ENCODE data around the gene UBD.

The UBD gene

GRCh38 chr6:29531668-29532067 lies 27.9 kb downstream of the UBD start:
- TF ChIP-seq, protein P1, sequence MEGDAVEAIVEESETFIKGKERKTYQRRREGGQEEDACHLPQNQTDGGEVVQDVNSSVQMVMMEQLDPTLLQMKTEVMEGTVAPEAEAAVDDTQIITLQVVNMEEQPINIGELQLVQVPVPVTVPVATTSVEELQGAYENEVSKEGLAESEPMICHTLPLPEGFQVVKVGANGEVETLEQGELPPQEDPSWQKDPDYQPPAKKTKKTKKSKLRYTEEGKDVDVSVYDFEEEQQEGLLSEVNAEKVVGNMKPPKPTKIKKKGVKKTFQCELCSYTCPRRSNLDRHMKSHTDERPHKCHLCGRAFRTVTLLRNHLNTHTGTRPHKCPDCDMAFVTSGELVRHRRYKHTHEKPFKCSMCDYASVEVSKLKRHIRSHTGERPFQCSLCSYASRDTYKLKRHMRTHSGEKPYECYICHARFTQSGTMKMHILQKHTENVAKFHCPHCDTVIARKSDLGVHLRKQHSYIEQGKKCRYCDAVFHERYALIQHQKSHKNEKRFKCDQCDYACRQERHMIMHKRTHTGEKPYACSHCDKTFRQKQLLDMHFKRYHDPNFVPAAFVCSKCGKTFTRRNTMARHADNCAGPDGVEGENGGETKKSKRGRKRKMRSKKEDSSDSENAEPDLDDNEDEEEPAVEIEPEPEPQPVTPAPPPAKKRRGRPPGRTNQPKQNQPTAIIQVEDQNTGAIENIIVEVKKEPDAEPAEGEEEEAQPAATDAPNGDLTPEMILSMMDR (conservative IDR thresholded peaks at IDR 0.05; ENCODE audit: low read depth), result no peak
- ChIA-PET POLR2A (ENCODE audit: low non-redundant PET) (no interaction called here), CTCF (no interaction called here)
- no peak overlapping the region for H3K27ac ChIP-seq
- peak; percentile 13 for DNase-seq (ENCODE audit: low spot score)

DNA sequence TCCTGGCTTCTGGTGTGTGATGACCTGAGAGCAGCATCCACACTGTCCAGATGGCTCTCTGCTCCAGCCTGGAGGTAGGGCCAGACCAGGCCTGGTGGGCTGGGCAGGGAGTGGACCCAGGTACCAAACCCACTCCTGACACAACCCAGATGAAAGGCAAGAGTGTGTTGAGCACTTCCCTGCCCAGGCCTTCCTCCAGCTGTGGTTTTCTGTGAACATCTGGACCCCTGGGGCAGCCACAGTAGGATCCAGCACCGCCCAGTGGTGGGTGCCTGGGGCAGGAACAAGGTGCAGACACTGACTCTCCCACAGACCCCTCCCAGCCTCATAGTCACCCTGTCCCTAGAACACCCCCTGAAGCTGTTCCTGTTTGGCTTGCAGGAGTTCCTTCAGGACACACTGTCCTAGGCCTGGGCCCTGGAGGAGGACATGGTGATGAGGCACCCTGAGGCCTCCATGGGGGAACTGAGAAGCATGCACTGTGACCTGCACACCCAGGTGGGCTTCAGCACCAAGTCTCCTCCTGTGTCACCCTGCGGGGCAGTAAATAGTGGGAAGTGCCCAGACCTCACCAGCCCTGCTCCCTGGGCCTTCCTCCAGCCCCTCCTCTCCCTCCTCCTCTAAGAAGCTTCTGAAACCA lies 28.7 kb downstream of the UBD start:
- ChIA-PET CTCF (no interaction called here), POLR2A (ENCODE audit: low non-redundant PET) (no interaction called here)
- TF ChIP-seq, protein P1 (conservative IDR thresholded peaks at IDR 0.05; ENCODE audit: low read depth), result no peak
- no peak for DNase-seq (ENCODE audit: low spot score)
- H3K27ac ChIP-seq, result no peak overlapping the region

- ChIA-PET POLR2A (ENCODE audit: low non-redundant PET) (no interaction called here), CTCF (no interaction called here)
- TF ChIP-seq, protein P1 (conservative IDR thresholded peaks at IDR 0.05; ENCODE audit: low read depth), result no peak
- no peak for DNase-seq (ENCODE audit: low spot score)
- H3K27ac ChIP-seq, result no peak overlapping the region
Measured at GRCh38 chr6:29529956-29530355, 29.6 kb downstream of the UBD start.

- ChIA-PET POLR2A (ENCODE audit: low non-redundant PET) (interaction anchor here (0.7 kb wide), 1 partner anchor 1626 kb away, joined by 3 read pairs; no protein-coding TSS in a partner anchor), CTCF (no interaction called here)
- no peak for DNase-seq (ENCODE audit: low spot score)
- TF ChIP-seq, protein P1 (conservative IDR thresholded peaks at IDR 0.05; ENCODE audit: low read depth), result no peak
- no peak overlapping the region for H3K27ac ChIP-seq
Measured at GRCh38 chr6:29528988-29529560, 30.5 kb downstream of the UBD start.

GRCh38 chr6:29528300-29528931 lies 31.1 kb downstream of the UBD start:
- no peak overlapping the region for H3K27ac ChIP-seq
- POLR2A ChIA-PET (ENCODE audit: low non-redundant PET), result no interaction called here
- DNase-seq (ENCODE audit: low spot score), result no peak
- TF ChIP-seq, protein P1 (conservative IDR thresholded peaks at IDR 0.05; ENCODE audit: low read depth), result no peak
- CTCF ChIA-PET, result no interaction called here

DNA sequence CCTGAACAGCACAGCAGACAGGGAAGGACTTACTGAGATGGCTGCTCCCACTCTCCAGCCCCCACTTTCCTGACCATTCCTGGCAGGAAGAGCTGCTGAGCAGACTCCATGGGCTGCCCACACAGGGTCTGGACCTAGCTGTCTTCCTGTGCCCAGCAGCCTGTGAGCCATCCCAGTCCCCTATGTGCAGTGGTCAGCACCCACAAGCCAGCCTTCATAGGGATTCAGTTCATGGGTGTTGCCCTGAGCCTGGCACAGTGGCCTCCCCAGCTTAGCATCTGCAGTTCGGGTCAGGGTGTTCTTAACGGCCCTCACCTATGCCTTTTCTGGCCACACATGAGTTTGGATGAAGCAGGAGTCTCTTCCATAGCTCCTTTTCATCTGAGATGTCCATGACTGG lies 32.0 kb downstream of the UBD start:
- ChIA-PET CTCF (no interaction called here), POLR2A (ENCODE audit: low non-redundant PET) (no interaction called here)
- no peak for DNase-seq (ENCODE audit: low spot score)
- TF ChIP-seq, protein P1 (conservative IDR thresholded peaks at IDR 0.05; ENCODE audit: low read depth), result no peak
- no peak overlapping the region for H3K27ac ChIP-seq
